Activated naive CD8-positive, alpha-beta T cell treated with anti-CD3 and anti-CD28 coated beads, Interleukin-2, amount 10 ng/mL, durations not matched to agents 7 days and 5 days (primary cell): ENCODE data around the gene TPK1. TPM values are rescaled to one million over a fixed set of nuclear protein-coding genes. Genes with fewer than 3 reads are reported as not detected.

ENCODE experiments used
- ATAC-seq: fragments of 150-1000 bp; cut with Tn5 transposase; one replicate; pipeline ENCODE4 v1.10.0; 2021; ENCODE audit warnings: low read depth, moderate library complexity
- POLR2A ChIA-PET: fragments of 350-600 bp; sonication (Branson Sonifier 250); formaldehyde crosslinking; loops from one replicate; lab custom pipeline; 2021; ENCODE audit warnings: antibody characterized with exemption; lab: Charles Lee
- DNase-seq: peaks from one replicate; pipeline ENCODE4 v3.0.0; 2021
- H3K27ac Mint-ChIP-seq: one replicate; pipeline ENCODE4 v1.8.0; 2022; ENCODE audit warnings: mild to moderate bottlenecking, mixed read lengths
- H3K27me3 Mint-ChIP-seq: one replicate; pipeline ENCODE4 v1.8.0; 2022; ENCODE audit warnings: mild to moderate bottlenecking, moderate library complexity, mixed read lengths
- H3K36me3 Mint-ChIP-seq: one replicate; pipeline ENCODE4 v1.8.0; 2021; ENCODE audit warnings: mild to moderate bottlenecking, mixed read lengths
- H3K4me1 Mint-ChIP-seq: one replicate; pipeline ENCODE4 v1.8.0; 2021; ENCODE audit warnings: mixed read lengths
- H3K4me3 Mint-ChIP-seq: one replicate; pipeline ENCODE4 v1.8.0; 2022; ENCODE audit warnings: mild to moderate bottlenecking, moderate library complexity, mixed read lengths
- H3K9me3 Mint-ChIP-seq: one replicate; pipeline ENCODE4 v1.8.0; 2021; ENCODE audit warnings: mixed read lengths
- total RNA-seq, 2 experiments: library from RNA; stranded (reverse); gene quantifications; one replicate each; pipeline ENCODE4 v1.2.3, GENCODE V29; 2021

Gene TPK1
- total RNA-seq, 2 experiments from 2014 or later, result 17.7 to 21.0 TPM

- Mint-ChIP-seq H3K27me3 (no peaks in the 10 kb centered on the region), H3K4me1 (peaks cover 4% of the 10 kb centered on the region), H3K9me3 (peaks cover 9% of the 10 kb centered on the region), H3K27ac (no peak overlapping the region), H3K4me3 (no peak overlapping the region), H3K36me3 (peaks cover 7% of the 10 kb centered on the region)
- POLR2A ChIA-PET, result no interaction called here
- DNase-seq, result no peak
- no peak for ATAC-seq
Measured at GRCh38 chr7:144723301-144723700, 112.6 kb downstream of the TPK1 start.

- POLR2A ChIA-PET, result no interaction called here
Measured at GRCh38 chr7:144720710-144721109, 115.1 kb downstream of the TPK1 start.

GRCh38 chr7:144720149-144720548, 115.7 kb downstream of the TPK1 start:
- Mint-ChIP-seq H3K27ac (no peak overlapping the region), H3K36me3 (peaks cover 4% of the 10 kb centered on the region), H3K27me3 (no peaks in the 10 kb centered on the region), H3K4me1 (peaks cover 4% of the 10 kb centered on the region), H3K9me3 (peaks cover 12% of the 10 kb centered on the region), H3K4me3 (no peak overlapping the region)
- POLR2A ChIA-PET, result no interaction called here
- no peak for DNase-seq
- ATAC-seq, result no peak

More at GRCh38 chr7:144720710-144721109, 115.1 kb downstream of the TPK1 start:
- no peak for DNase-seq
- H3K4me3 Mint-ChIP-seq, result no peak overlapping the region
- H3K4me1 Mint-ChIP-seq, result peaks cover 4% of the 10 kb centered on the region
- peaks cover 12% of the 10 kb centered on the region for H3K9me3 Mint-ChIP-seq
- no peaks in the 10 kb centered on the region for H3K27me3 Mint-ChIP-seq
- H3K36me3 Mint-ChIP-seq, result peaks cover 4% of the 10 kb centered on the region
- H3K27ac Mint-ChIP-seq, result no peak overlapping the region
- ATAC-seq, result no peak

GRCh38 chr7:144717720-144718119, 118.1 kb downstream of the TPK1 start:
- DNase-seq (no peak), ATAC-seq (no peak)
- POLR2A ChIA-PET, result no interaction called here

GRCh38 chr7:144713850-144714249, 122.0 kb downstream of the TPK1 start:
- DNase-seq (no peak), ATAC-seq (peak; percentile 50)
- no peaks in the 10 kb centered on the region for H3K27me3 Mint-ChIP-seq
- H3K36me3 Mint-ChIP-seq, result peaks cover 6% of the 10 kb centered on the region
- H3K4me1 Mint-ChIP-seq, result peaks cover 2% of the 10 kb centered on the region
- H3K27ac Mint-ChIP-seq, result no peak overlapping the region
- peak overlapping the region; percentile 46 for H3K4me3 Mint-ChIP-seq
- H3K9me3 Mint-ChIP-seq, result peaks cover 8% of the 10 kb centered on the region
- POLR2A ChIA-PET, result no interaction called here

More at GRCh38 chr7:144717720-144718119, 118.1 kb downstream of the TPK1 start:
- peaks cover 6% of the 10 kb centered on the region for H3K36me3 Mint-ChIP-seq
- peaks cover 7% of the 10 kb centered on the region for H3K4me1 Mint-ChIP-seq
- no peaks in the 10 kb centered on the region for H3K27me3 Mint-ChIP-seq
- no peak overlapping the region for H3K27ac Mint-ChIP-seq
- no peak overlapping the region for H3K4me3 Mint-ChIP-seq
- H3K9me3 Mint-ChIP-seq, result peaks cover 12% of the 10 kb centered on the region

- H3K9me3 Mint-ChIP-seq, result no peaks in the 10 kb centered on the region
- H3K27ac Mint-ChIP-seq, result no peak overlapping the region
- DNase-seq (no peak), ATAC-seq (no peak)
- POLR2A ChIA-PET, result no interaction called here
- peaks cover 2% of the 10 kb centered on the region for H3K36me3 Mint-ChIP-seq
- no peak overlapping the region for H3K4me3 Mint-ChIP-seq
- H3K4me1 Mint-ChIP-seq, result peaks cover 2% of the 10 kb centered on the region
- H3K27me3 Mint-ChIP-seq, result no peaks in the 10 kb centered on the region
Measured at GRCh38 chr7:144710791-144711190, 125.1 kb downstream of the TPK1 start.

- no peak overlapping the region for H3K4me3 Mint-ChIP-seq
- peaks cover 2% of the 10 kb centered on the region for H3K4me1 Mint-ChIP-seq
- POLR2A ChIA-PET, result no interaction called here
- H3K9me3 Mint-ChIP-seq, result peaks cover 6% of the 10 kb centered on the region
- ATAC-seq (no peak), DNase-seq (no peak)
- H3K27ac Mint-ChIP-seq, result no peak overlapping the region
- no peaks in the 10 kb centered on the region for H3K27me3 Mint-ChIP-seq
- H3K36me3 Mint-ChIP-seq, result peaks cover 5% of the 10 kb centered on the region
Measured at GRCh38 chr7:144709066-144709465, 126.8 kb downstream of the TPK1 start.

GRCh38 chr7:144691240-144691639, 144.6 kb downstream of the TPK1 start:
- DNase-seq (no peak), ATAC-seq (no peak)
- H3K9me3 Mint-ChIP-seq, result peaks cover 3% of the 10 kb centered on the region
- H3K36me3 Mint-ChIP-seq, result no peaks in the 10 kb centered on the region
- no peak overlapping the region for H3K27ac Mint-ChIP-seq
- POLR2A ChIA-PET, result no interaction called here
- H3K4me1 Mint-ChIP-seq, result no peaks in the 10 kb centered on the region
- H3K27me3 Mint-ChIP-seq, result no peaks in the 10 kb centered on the region
- H3K4me3 Mint-ChIP-seq, result no peak overlapping the region

- no peak for ATAC-seq
- no peak for DNase-seq
- H3K27me3 Mint-ChIP-seq, result no peaks in the 10 kb centered on the region
- POLR2A ChIA-PET, result no interaction called here
- no peak overlapping the region for H3K4me3 Mint-ChIP-seq
- H3K9me3 Mint-ChIP-seq, result no peaks in the 10 kb centered on the region
- H3K27ac Mint-ChIP-seq, result no peak overlapping the region
- H3K4me1 Mint-ChIP-seq, result no peaks in the 10 kb centered on the region
- H3K36me3 Mint-ChIP-seq, result peaks cover 1% of the 10 kb centered on the region
Measured at GRCh38 chr7:144682581-144683280, 153.1 kb downstream of the TPK1 start.

GRCh38 chr7:144676492-144676891, 159.4 kb downstream of the TPK1 start:
- no peaks in the 10 kb centered on the region for H3K4me1 Mint-ChIP-seq
- H3K27me3 Mint-ChIP-seq, result no peaks in the 10 kb centered on the region
- DNase-seq (no peak), ATAC-seq (no peak)
- no peak overlapping the region for H3K4me3 Mint-ChIP-seq
- no peaks in the 10 kb centered on the region for H3K36me3 Mint-ChIP-seq
- POLR2A ChIA-PET, result no interaction called here
- no peak overlapping the region for H3K27ac Mint-ChIP-seq
- H3K9me3 Mint-ChIP-seq, result no peaks in the 10 kb centered on the region

GRCh38 chr7:144674550-144674949, 161.3 kb downstream of the TPK1 start:
- H3K27me3 Mint-ChIP-seq, result no peaks in the 10 kb centered on the region
- no peak for ATAC-seq
- H3K36me3 Mint-ChIP-seq, result no peaks in the 10 kb centered on the region
- no peak overlapping the region for H3K27ac Mint-ChIP-seq
- no peak for DNase-seq
- H3K9me3 Mint-ChIP-seq, result no peaks in the 10 kb centered on the region
- POLR2A ChIA-PET, result no interaction called here
- no peak overlapping the region for H3K4me3 Mint-ChIP-seq
- H3K4me1 Mint-ChIP-seq, result no peaks in the 10 kb centered on the region

GRCh38 chr7:144672869-144673268, 163.0 kb downstream of the TPK1 start:
- no peak for DNase-seq
- H3K9me3 Mint-ChIP-seq, result no peaks in the 10 kb centered on the region

GRCh38 chr7:144671429-144671828, 164.4 kb downstream of the TPK1 start:
- ATAC-seq, result no peak
- H3K4me1 Mint-ChIP-seq, result no peaks in the 10 kb centered on the region
- no peak for DNase-seq
- no peak overlapping the region for H3K27ac Mint-ChIP-seq
- H3K27me3 Mint-ChIP-seq, result no peaks in the 10 kb centered on the region
- no peaks in the 10 kb centered on the region for H3K36me3 Mint-ChIP-seq
- no peaks in the 10 kb centered on the region for H3K9me3 Mint-ChIP-seq
- POLR2A ChIA-PET, result no interaction called here
- no peak overlapping the region for H3K4me3 Mint-ChIP-seq

More at GRCh38 chr7:144672869-144673268, 163.0 kb downstream of the TPK1 start:
- H3K27me3 Mint-ChIP-seq, result no peaks in the 10 kb centered on the region
- H3K36me3 Mint-ChIP-seq, result no peaks in the 10 kb centered on the region
- H3K4me3 Mint-ChIP-seq, result no peak overlapping the region
- no peak overlapping the region for H3K27ac Mint-ChIP-seq
- POLR2A ChIA-PET, result no interaction called here
- H3K4me1 Mint-ChIP-seq, result no peaks in the 10 kb centered on the region
- no peak for ATAC-seq

GRCh38 chr7:144670218-144670617, 165.6 kb downstream of the TPK1 start:
- Mint-ChIP-seq H3K9me3 (no peaks in the 10 kb centered on the region), H3K4me1 (no peaks in the 10 kb centered on the region), H3K36me3 (no peaks in the 10 kb centered on the region), H3K27me3 (no peaks in the 10 kb centered on the region), H3K4me3 (no peak overlapping the region), H3K27ac (no peak overlapping the region)
- ATAC-seq (no peak), DNase-seq (no peak)
- POLR2A ChIA-PET, result no interaction called here
